ENCODE measurements around the gene ELOA2.

ELOA2 gene

DNA sequence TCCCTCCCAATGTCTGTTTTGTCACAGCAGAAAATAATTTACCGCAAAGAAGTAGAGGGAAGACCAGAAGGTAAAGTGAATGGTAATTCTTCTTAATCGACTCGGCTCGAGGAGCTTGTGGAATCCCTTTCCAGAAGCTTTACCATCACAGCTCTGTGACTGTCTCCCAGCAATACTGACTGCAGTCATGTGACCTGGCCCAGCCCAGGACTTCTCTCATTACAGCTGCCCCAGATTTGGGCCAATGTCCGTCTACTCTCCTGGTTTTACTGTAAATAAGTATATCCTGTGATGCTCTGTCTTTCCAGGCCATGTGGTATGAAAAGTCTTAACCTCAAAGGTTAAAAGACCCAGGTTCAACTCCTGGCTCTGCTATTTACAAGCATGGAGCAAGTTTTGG, 18.9 kb upstream of the ELOA2 start:
- TF ChIP-seq, protein P1, sequence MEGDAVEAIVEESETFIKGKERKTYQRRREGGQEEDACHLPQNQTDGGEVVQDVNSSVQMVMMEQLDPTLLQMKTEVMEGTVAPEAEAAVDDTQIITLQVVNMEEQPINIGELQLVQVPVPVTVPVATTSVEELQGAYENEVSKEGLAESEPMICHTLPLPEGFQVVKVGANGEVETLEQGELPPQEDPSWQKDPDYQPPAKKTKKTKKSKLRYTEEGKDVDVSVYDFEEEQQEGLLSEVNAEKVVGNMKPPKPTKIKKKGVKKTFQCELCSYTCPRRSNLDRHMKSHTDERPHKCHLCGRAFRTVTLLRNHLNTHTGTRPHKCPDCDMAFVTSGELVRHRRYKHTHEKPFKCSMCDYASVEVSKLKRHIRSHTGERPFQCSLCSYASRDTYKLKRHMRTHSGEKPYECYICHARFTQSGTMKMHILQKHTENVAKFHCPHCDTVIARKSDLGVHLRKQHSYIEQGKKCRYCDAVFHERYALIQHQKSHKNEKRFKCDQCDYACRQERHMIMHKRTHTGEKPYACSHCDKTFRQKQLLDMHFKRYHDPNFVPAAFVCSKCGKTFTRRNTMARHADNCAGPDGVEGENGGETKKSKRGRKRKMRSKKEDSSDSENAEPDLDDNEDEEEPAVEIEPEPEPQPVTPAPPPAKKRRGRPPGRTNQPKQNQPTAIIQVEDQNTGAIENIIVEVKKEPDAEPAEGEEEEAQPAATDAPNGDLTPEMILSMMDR (conservative IDR thresholded peaks at IDR 0.05; ENCODE audit: low read depth, low read length), result no peak
- H3K27ac ChIP-seq, result no peak overlapping the region
- no peaks in the 10 kb centered on the region for H4K20me1 ChIP-seq (ENCODE audit: insufficient read depth)
- H3K4me3 ChIP-seq (IDR thresholded peaks at IDR 0.05; ENCODE audit: insufficient read depth, low read depth, low read length), result no peak overlapping the region
- no peak overlapping the region for H3K9ac ChIP-seq
- no peak overlapping the region for H2AFZ ChIP-seq (ENCODE audit: low read depth)
- no peaks in the 10 kb centered on the region for H3K79me2 ChIP-seq (ENCODE audit: insufficient read depth, low read depth)
- H3K4me2 ChIP-seq, result no peak overlapping the region
- H3K27me3 ChIP-seq (ENCODE audit: insufficient read depth, low read depth), result no peaks in the 10 kb centered on the region
- no peaks in the 10 kb centered on the region for H3K36me3 ChIP-seq (ENCODE audit: insufficient read depth)
- no peaks in the 10 kb centered on the region for H3K4me1 ChIP-seq (ENCODE audit: low read depth, poor library complexity, severe bottlenecking)

DNA sequence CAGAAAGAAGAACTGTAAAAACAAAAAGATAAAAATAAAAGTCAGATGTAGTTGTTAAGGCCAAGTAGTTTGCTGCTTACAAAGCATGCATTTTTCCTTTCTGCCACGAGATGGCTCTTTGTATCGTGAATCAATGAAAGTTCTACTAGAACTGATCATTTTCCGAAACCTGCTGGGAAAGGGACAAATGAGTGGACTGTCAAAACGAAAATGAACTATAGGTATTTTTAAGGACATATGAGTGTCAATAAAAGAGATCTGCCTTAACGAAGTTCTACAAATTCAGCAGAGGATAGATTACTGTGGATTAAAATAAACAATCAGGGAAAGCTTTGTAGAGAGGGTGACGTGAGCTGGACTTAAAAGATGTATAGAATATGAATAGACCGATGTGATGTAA, 15.0 kb upstream of the ELOA2 start:
- TF ChIP-seq, protein P1 (conservative IDR thresholded peaks at IDR 0.05; ENCODE audit: low read depth, low read length), result peak; percentile 90
- Histone ChIP-seq H3K4me2 (no peak overlapping the region), H3K4me1 (ENCODE audit: low read depth, poor library complexity, severe bottlenecking) (no peaks in the 10 kb centered on the region), H2AFZ (ENCODE audit: low read depth) (no peak overlapping the region), H3K9ac (no peak overlapping the region), H3K4me3 (IDR thresholded peaks at IDR 0.05; ENCODE audit: insufficient read depth, low read depth, low read length) (no peak overlapping the region), H4K20me1 (ENCODE audit: insufficient read depth) (no peaks in the 10 kb centered on the region), H3K27me3 (ENCODE audit: insufficient read depth, low read depth) (no peaks in the 10 kb centered on the region), H3K79me2 (ENCODE audit: insufficient read depth, low read depth) (no peaks in the 10 kb centered on the region), H3K27ac (no peak overlapping the region), H3K36me3 (ENCODE audit: insufficient read depth) (no peaks in the 10 kb centered on the region)

DNA sequence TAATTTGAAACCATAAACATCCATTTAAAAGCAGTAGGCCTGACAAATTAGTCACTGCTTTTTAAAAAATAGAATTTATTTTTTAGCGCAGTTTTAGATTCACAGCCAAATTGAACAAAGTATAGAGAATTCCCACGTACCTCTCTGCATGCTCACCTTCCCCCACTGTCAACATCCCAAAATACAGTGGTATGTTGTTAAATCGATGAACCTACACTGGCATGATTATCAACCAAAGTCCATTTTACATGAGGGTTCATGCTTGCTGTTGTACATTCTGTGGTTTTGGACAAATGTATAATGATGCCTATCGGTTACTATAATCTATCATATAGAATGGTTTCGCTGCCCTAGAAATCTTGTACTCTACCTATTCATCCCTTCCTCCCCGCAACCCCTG, 5.6 kb upstream of the ELOA2 start:
- Histone ChIP-seq H2AFZ (ENCODE audit: low read depth) (no peak overlapping the region), H3K27ac (no peak overlapping the region)
- TF ChIP-seq, protein P1 (conservative IDR thresholded peaks at IDR 0.05; ENCODE audit: low read depth, low read length), result no peak

DNA sequence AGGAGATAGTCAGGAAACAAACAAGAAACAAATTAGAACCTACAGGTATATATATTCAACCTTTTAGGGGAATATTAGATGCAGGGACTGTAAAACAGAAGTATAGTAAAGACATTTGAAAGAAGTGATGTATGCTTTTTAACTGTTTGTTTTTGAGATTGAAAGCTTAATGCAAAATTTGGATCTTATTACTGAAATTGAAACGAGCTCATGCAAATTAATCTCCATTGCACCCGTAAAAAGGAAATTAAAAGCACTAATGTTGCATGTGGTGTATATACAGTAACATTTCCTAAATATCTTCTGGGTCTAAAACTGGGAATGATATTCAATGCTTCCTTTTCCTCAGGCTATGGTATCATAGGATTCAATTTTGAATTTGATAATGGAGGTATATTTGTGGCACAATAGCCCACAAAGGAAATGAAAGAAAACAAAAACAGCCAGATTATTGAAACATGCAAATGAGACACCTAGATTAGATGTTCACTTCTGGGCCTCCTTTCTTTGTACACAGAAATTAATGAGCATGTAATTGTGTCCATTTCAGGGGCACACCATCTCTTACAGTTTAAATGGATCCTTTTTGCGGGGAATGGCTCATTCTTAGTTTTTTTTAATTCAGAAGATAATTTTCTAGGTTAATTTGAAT, 1.6 kb upstream of the ELOA2 start:
- no peaks in the 10 kb centered on the region for H3K27me3 ChIP-seq (ENCODE audit: insufficient read depth, low read depth)
- no peak overlapping the region for H3K9ac ChIP-seq
- H3K4me1 ChIP-seq (ENCODE audit: low read depth, poor library complexity, severe bottlenecking), result no peaks in the 10 kb centered on the region
- no peak overlapping the region for H3K4me3 ChIP-seq (IDR thresholded peaks at IDR 0.05; ENCODE audit: insufficient read depth, low read depth, low read length)
- H4K20me1 ChIP-seq (ENCODE audit: insufficient read depth), result no peaks in the 10 kb centered on the region
- H3K27ac ChIP-seq, result no peak overlapping the region
- no peak overlapping the region for H3K4me2 ChIP-seq
- H3K36me3 ChIP-seq (ENCODE audit: insufficient read depth), result no peaks in the 10 kb centered on the region
- H3K79me2 ChIP-seq (ENCODE audit: insufficient read depth, low read depth), result no peaks in the 10 kb centered on the region
- H2AFZ ChIP-seq (ENCODE audit: low read depth), result no peak overlapping the region
- TF ChIP-seq, protein P1 (conservative IDR thresholded peaks at IDR 0.05; ENCODE audit: low read depth, low read length), result no peak

More for the DNA sequence above, 5.6 kb upstream of the ELOA2 start:
- Histone ChIP-seq H3K4me1 (ENCODE audit: low read depth, poor library complexity, severe bottlenecking) (no peaks in the 10 kb centered on the region), H4K20me1 (ENCODE audit: insufficient read depth) (no peaks in the 10 kb centered on the region), H3K9ac (no peak overlapping the region), H3K27me3 (ENCODE audit: insufficient read depth, low read depth) (no peaks in the 10 kb centered on the region), H3K4me2 (no peak overlapping the region), H3K36me3 (ENCODE audit: insufficient read depth) (no peaks in the 10 kb centered on the region), H3K79me2 (ENCODE audit: insufficient read depth, low read depth) (no peaks in the 10 kb centered on the region), H3K4me3 (IDR thresholded peaks at IDR 0.05; ENCODE audit: insufficient read depth, low read depth, low read length) (no peak overlapping the region)
